ENCODE measurements around the gene DENND5B.
"Not testable (repeated sequence)": the region's sequence is repeated elsewhere in the genome, so short reads cannot be mapped to it uniquely, and the experiment has no call there.

DENND5B gene

DNA sequence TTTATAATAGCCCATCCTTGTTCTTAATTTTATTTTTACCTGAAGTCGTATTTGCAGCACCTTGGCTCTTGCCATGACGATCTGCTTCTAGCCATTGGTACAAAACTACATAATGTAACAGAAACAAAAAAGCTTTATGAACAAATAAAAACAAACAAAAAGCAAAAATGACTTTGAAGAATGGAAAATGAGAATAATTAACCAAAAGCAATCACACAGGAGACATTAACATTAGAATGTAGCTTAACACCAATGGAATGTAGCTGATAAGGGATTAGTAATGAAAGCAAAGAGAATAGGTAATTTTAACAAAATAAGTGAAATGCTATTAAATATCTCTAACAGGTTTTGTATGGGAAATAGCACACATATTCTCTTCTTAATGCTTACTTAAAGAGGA is 91.4 kb downstream of the DENND5B start:
- DNase-seq, result no peak

DNA sequence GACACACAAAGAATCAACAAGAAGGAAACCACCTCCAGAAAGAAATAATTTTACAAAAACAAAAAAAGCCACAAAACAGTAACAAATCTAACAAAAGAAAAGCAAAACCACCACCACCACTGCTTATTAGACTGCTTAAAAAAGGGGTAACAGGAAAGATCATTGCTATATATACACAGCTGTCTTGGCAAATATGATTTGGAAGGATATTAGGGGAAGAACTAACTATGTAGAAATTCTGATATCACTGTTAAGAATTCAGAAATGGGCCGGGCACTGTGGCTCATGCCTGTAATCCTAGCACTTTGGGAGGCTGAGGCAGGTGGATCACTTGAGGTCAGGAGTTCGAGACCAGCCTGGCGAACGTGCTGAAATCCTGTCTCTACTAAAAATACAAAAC is 92.5 kb downstream of the DENND5B start:
- no peak for DNase-seq

DNA sequence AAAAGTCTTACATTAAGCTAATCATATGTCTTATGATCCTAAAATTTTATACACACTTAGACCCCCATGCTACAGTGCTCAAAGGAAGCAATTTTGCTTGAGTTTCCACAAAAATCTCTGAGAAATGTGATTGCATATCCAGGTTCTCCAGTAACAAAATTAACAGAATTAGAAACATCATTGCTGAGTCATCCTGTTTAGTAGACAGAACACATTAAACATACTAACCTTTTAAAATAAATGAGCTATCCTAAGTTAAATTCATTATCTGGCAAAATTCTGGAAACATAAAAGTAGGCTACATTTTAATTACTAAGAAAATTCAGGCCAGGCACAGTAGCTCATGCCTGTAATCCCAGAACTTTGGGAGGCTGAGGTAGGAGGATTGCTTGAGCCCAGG is 94.7 kb downstream of the DENND5B start:
- DNase-seq, result no peak

DNA sequence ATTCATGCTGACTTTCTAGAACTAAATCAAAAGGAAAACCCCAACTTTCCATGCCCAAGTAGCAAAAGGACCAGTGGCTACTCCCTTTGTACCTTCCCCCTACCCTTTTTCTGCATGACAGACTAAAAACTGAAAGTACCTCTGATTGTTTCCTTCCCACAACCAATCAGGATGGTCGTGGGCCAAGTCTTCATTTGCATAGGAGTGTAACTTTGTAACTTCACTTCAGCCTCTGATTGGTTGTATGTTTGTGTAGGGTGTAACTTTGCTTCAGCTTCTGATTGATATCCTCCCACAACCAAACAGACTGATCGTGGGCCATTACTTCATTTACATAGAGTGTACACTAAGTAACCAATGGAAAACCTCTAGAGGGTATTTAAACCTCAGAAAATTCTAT is 96.5 kb downstream of the DENND5B start:
- no peak for DNase-seq

DNA sequence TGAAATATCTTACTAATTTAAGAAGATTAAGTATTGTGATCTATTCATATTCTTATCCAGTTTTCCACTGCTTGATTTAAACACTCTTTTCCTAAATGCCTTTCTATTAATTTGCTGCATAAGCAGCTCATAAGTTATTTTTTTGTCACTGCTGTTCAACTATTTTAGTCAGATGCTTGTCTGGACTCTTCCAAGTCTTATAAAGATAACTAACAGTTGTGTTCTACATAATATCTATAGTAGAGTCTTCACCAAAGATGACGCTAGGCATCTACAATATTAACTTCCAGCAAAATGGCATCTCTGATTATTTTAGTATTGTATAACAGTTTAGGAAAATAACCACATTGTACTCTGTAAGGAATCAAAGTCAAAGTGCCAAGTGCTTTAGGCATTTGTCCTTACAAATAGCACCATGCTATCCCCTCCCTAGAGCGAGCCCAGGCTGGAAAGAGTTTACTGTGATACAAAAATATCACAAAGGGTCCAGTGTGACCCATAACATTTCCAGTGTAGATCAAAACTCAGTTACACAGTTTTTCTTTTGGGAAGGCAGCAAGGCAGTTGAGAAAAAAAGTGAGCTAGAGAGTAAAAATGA is 98.2 kb downstream of the DENND5B start:
- DNase-seq, result no peak

DNA sequence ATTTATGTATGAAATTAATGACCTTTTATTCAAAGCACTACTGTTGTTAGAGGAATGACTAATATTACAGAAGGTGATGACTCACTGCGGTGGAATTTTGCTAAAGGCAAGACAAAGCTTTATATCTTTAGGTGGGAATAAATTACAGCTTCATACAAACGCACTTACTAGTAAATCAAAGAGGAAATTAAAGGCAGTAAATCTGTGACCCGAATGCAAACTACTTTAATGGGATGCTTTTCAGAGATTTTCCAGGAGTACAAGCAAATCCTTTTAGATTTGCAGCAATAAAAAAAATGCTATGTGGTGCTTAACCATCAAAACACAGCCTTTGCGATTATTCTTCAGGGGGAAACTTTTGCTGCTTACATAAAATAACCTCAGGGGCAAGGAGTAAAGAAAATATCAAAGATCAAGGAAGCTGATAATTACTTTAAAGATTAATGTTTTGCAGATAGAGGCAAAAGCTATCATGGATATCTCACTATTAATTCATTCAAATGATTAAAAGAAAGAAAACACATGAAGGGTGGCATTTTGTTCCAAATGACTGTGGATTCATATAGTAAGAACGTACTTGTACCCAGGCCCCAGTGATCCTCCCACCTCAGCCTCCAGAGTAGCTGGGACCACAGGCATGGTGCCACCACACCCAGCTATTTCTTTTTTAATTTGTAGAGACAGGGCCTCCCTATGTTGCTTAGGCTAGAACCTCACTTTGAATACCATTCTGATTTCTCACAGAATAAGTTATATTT is 98.9 kb downstream of the DENND5B start:
- DNase-seq, result peak; percentile 30

DNA sequence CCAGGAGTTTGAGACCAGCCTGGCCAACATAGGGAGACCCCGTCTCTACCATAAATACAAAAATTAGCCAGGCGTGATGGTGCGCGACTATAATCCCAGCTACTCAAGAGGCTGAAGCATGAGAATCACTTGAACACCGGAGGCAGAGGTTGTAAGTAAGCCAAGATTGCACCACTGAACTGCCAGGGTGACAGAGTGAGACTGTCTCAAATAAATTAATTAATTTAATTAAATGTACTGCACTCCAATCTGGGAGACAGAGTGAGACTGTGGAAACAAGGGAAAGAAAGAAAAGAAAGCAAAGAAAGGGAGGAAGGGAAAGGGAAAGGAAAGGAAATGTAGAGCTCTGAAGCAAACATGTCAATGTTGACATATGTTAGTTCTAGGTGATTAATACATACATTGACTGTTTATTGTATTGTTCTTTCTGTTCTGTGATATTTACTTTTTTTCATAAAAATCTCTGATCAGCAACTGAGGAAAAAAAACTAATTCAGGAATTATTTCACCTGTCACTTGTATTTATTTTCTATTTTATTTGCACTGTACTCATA is 99.6 kb downstream of the DENND5B start:
- no peak for DNase-seq

DNA sequence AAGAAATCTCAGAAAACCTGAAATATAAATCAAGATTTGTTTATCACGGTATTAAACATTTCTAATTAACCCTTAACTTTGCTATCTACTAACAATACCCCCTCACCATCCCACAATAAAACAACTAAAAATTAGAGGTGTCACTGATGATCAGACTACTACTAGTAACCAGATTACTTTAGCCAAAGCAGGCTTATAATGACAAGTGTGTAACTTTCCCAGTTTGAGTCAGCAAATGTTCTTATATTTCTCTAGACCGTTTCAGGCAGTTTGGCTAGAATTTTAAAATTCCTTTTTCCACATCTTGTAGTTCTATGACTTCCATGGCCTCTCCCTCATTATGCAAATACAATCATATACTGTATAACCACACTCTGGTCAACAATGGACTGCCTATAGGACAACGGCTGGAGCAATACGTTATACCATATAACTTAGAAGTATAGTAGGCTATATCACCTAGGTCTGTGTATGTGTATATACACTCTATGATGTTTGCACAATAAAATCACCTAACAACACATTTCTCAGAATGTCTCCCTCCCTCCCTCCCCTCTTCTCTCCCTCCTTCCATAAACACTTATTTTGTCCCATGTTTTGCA is 102.1 kb downstream of the DENND5B start:
- DNase-seq, result no peak

DNA sequence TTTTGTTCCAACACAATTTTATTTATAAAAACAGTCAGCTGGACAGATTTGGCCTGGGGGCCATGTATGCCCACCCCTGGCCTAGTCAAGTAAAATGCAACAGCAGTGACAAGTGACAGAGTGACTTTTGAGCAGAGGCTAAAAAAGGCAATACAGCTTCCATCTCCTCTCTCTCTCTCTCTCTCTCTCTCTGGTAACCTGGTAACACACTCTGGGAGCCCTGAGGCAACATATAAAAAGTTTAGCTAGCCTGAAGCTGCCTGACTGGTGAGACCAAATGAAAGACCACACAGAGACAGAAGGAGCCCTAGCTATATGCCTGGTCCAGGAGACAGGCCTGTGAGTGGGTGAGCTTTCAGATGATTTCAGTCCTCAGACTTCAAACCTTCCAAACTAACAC is 105.4 kb downstream of the DENND5B start:
- no peak for DNase-seq

DNA sequence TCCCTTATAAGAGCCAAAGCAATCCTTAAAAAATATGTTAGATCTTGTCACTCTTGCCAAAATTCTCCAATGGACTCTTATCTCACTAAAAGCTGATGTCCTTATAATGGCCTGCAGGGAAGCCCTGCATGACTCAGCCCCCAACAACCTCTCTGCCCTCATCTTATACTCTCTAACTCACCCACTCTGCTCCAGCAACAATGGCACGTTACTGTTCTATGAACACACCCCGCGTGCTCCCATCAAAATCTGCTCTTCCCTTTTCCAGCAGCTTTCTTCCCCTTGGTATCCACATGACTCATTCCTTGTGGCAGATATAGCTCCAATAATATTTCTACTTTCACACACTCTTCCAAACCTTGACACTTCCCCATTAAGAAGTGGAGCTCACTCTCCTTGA is 108.1 kb downstream of the DENND5B start:
- DNase-seq, result no peak

DNA sequence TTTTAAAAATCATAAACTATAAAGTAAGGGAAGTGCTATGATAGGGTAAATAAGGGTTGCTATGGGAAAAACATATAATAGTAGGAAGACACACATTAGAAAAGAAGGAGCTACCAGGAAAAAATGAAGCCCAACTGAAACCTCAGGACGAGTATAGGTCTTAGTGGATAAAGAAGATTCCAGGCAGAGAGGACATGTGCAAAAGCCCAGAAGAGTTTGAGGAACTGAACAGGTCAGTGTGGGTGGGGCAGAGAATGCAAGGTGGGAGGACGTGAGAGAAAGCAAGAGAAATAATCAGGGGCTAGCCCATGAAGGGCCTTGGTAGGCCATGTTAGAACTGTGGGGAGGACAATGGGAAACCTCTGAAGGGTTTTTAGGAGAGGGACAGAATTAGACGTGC is 109.5 kb downstream of the DENND5B start:
- DNase-seq, result no peak

DNA sequence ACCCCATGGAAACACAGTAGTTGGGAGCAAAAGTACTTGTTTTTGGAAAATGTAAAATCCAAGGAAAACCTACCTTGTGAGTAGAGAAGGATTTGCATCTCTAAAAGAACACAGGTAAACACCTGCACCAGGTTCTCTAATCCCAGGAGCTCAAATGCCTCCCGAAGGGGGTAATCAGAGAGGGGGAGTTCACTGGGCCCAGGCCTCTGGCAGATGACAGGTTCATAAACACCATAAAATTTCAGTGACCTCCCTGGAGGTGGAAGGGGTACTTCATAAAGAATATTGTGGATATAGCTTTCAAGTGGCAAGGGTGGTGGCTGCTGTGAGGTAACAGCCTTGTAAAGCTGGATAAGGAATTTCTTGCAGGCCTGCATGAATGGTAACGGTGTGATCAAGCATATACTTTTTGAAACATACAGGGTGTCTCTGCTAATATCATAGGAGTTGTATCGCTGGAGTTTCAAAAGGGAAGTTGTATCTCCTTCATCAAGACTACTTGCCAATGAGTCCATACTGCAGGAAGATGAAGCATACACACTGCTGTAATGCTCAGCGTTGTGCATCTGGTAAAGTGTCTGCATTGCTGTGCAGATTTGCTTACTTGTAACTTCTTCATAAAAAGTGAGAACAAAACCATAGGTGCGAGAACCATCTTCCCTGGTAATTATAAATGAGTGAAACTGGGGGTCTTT is 111.3 kb downstream of the DENND5B start:
- no peak for DNase-seq

DNA sequence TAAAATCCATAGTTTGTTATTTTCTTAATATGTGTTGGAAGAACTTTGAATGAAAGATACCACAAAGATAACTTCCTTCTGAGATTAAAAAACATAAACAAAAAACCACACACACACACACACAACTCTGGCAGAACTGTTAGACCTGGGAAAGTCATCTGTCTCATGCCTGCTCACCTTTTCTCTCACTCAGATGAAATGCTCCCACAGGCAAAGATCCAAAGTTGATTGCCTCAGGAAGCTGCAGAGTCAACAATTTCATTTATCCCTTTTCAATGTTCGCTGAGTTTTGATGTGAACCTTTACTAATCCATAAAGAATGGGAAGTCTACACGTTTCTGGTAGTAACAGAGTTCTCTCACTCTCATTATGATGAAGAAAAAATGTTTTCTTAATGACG is 112.0 kb downstream of the DENND5B start:
- DNase-seq, result no peak

DNA sequence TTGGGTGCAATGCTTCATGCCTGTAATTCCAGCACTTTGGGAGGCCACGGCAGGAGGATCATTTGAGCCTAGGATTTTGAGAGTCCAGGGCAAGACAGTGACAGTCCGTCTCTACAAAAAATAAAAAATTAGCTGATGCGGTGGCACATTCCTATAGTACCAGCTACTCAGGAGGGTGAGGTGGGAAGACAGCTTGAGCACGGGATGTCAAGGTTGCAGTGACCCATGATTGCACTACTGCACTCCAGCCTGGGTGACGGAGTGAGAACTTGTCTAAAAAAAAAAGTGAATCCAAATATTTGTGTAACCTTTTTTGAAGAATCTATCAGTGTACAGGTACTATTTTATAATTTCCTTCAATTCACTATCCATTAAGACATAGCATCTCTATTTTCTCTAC is 112.5 kb downstream of the DENND5B start:
- DNase-seq, result no peak

DNA sequence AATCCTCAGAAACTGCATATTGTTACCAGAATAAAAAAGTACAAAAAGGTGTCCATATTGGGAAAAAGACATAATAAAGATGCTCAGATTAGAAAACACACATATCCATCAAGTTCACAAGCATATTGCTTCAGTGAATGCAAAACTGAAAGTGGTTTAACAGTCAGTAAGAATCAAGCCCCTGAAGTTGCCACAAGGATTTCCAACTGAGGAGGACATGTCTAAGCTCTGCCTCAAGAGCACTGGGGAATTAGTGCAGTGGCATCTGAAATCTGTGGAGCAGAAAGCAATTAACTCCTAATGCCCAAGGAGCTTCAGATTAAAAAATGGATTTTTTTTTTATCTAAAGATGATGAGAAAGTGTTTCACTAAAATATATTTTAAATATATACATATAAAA is 113.2 kb downstream of the DENND5B start:
- DNase-seq, result no peak

DNA sequence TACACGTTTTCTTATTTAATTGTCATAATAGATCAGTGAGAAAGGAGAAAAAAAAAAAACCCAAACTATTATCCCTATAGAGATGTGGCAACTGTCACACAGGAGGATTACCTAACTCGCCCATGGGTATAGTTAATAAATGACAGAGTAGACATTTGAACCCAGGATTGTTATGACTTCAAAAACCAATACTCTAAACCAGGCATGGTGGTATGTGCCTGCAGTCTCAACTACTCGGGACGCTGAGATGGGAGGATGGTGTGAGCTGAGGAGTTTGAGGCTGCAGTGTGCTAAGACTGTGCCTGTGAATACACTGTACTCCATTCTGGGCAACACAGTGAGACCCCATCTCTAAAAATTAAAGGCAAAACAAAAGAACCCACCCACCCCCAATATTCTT is 114.5 kb downstream of the DENND5B start:
- no peak for DNase-seq

DNA sequence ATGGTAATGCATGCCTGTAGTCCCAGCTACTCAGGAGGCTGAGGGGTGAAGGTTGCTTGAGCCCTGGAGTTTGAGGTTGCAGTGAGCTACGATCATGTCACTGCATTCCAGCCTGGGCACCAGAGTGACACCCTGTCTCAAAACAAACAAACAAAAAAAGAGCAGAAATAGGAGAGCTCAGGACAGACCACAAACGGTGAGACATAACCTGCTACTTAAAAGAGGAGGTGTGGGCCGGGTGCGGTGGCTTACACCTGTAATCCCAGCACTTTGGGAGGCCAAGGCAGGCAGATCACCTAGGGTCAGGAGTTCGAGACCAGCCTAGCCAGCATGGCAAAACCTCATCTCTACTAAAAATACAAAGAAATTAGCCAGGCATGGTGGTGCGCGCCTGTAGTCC is 115.3 kb downstream of the DENND5B start:
- not testable (repeated sequence) for DNase-seq

DNA sequence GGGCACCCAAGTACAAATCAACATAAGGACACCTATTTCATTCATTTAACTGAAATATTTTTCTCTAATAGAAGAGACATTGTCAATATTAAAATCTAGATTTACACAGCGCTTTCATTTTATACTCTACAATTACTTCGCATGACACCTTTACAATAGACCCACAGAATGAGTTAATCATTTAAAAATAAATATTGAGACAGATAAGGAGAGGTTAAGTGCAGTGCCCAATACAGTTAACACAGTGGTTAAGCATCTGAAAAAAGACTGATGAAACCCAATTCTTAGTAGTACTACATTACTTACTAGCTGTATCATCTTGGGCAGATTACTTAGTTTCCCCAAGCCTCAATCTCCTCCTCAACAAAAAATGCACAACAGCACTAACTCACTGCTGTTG is 116.2 kb downstream of the DENND5B start:
- no peak for DNase-seq

DNA sequence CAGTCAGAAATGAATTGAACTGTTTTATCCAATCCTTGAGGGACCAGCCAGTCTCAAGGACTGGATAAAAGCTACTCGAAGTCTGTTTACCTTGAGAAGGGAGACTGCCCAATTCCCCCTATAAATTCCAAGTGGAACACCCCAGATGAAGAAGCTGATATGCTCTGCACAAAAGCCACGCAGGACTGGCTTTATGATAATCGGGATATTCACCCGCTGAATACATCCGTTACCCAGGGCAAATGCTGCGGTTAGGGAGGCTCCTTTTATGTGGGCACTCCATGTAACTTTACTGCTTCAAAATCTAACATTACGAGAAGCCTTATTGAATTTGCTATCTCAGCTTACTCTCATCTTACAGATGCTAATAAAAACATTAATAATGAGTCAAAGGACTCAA is 119.1 kb downstream of the DENND5B start:
- no peak for DNase-seq

DNA sequence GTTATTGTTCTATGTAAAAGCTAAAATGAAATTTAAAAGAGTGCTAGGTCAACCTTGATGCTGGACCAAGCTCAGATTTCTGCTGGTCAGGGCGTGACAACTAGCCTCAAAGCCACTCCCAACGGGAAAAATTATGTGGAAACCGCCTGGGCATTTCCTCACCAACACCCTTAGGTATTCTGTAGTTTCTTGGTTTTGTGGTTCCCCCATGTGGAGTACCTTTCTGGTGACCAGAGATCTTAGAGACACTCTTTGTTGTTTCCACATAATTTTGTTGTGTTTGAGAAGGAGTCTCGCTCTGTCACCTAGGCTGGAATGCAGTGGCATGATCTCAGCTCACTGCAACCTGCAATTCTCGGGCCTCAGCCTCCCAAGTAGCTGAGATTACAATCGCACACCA is 119.9 kb downstream of the DENND5B start:
- DNase-seq, result no peak

DNA sequence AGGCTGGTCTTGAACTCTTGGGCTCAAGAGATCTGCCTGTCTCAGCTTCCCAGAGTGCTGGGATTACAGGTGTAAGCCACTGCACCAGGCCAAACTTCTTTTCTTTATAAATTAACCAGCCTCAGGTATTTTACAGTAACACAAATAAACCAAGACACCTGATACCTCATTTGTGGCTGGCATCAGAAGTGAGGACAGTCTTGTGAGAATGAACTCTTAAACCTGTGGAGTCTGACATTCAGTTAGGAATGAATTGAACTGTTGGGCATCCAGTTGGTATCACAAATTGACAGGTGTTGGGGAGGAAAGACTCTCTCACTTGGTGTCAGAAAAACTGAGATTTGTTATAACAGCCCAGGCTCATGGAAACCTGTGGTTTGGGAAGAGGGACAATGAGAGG is 120.5 kb downstream of the DENND5B start:
- no peak for DNase-seq

DNA sequence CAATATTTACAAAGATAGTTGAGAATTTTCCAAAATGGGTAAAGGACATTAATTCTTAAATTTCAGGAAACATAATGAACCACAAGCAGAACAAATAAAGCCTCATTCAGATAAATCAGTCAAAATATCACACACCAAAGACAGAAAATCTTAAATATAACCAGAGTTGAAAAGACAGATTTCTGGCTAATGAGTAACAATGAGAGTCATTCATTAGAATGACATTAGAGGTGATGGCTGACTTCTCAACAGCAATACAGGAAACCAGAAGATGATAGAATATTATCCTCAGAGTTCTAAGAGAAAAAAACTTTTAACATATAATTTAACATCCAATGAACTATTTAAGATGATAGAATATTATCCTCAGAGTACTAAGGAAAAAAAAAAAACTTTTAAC is 124.2 kb downstream of the DENND5B start:
- DNase-seq, result no peak

DNA sequence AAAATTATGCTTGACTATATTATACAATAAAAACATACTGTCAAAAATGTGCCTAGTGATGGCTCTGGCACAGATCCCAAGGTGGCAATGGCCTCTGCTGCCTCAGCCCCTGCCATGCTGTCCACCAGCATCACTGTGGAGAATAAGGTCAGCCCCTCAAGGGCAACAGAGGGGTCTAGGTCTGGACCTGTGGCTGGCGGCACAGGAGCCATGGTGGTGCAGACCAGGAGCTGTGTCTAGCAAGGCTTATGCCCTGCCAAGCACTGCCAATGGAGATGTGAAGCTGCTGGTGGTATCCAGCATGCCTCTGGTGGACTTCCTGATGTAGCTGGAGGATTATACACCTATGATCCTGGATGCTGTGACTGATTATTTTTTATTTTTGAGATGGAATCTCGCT is 125.9 kb downstream of the DENND5B start:
- DNase-seq, result no peak

DNA sequence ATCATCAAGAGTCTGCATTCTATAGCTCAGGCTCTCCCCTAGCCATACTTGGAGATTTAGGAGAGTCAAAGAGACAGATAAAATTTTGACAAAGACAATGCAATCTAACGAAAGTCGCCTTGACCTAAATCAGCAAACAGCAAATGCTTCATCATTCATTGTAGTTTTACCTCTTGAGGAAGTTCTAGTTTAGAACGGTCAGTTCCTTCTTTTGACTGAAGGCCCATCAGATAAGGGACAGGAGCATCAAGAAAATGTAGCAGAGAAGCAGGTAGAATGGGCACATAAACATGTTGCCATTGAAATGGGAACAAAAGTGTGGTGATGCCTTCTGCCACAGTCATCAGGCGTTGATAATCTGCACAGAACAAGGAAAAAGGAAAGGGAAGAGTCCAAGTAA is 130.9 kb downstream of the DENND5B start:
- DNase-seq, result no peak

Measured in amniotic stem cell (primary cell).